OCI-M2 (cell line): ENCODE data around the gene LMF2.

ENCODE experiments used
- DNase-seq: peaks from one replicate; lab custom pipeline; 2025; ENCODE audit not compliant: unreplicated experiment; lab: John Stamatoyannopoulos, UW

Gene LMF2

GRCh38 chr22:50483977-50484853 is 23.3 kb downstream of the LMF2 start:
- no peak for DNase-seq

DNA sequence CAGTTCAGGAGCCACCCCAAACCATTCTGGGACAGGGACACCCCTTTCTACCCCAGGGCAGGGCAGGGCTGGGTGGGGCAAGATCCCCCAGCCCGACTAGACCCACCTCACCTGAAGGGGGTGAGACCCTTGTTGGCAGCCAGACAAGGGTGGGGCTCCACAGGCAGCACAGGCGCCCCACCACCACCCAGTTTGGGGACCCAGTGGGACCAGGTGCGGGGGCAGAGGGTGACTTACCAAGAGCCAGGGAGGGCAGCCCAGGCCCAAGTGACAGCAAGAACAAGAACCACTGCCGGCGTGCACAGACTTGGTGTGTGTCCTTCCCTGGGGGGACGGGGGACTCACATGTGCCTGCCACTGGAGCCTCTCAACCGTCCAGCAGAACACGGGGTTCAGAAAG is 23.9 kb downstream of the LMF2 start:
- DNase-seq, result no peak

DNA sequence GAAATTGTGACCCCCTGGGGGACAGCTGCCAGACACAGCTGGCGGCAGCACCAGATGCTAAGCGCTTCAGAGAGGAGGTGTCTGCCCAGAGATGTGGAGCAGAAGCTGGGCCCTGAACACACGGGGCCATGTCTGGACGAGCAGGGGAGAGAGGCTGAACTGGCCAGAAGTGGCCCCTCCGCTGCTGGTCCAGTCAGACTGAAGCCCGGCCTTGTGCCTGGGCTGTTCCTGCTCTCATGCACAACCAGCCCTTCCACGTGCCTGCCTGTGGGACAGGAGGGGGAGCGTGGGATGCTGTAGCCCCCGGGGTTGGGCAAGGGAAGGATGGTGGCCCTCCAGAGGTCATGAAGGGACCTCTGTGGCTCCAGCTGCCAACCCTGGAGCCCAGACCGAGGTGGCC is 24.4 kb downstream of the LMF2 start:
- no peak for DNase-seq

- no peak for DNase-seq
These were observed 25.1 kb downstream of the LMF2 start for GRCh38 chr22:50482107-50483074.

DNA sequence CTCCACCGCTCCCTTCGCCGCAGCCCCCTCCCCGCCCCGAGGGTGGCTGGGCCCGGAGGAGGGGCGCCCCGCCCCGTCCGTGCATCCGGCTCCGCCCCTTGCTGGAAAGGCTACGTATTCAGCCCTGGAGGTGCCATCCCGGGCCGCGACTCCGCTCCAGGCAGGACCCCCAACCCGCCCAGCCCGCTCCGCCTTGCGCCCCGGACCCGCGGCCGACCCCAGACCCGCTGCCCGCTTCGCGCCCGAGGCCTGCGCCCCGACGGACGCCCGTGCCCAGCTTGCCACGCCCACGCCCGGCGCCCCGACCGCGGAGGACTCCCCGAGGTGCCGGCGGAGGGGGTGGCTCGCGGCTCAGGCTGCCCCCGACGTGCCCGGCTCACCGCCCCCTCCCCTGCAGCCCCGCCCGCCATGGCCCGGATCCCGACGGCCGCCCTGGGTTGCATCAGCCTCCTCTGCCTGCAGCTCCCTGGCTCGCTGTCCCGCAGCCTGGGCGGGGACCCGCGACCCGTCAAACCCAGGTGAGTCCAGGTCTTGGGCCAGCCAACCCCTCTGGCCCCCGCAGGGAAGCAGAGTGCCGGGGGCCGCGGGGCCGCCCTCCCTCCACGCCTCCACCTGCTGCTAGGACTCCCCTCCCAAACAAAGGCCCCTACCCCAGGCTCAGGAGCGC is 25.9 kb downstream of the LMF2 start, which contains the start of gene ADM2:
Gene ADM2 (plus strand): TSS at position 104 of the 667 bp plus-strand sequence. CDS start 305 bp downstream, at position 409.
- no peak for DNase-seq

DNA sequence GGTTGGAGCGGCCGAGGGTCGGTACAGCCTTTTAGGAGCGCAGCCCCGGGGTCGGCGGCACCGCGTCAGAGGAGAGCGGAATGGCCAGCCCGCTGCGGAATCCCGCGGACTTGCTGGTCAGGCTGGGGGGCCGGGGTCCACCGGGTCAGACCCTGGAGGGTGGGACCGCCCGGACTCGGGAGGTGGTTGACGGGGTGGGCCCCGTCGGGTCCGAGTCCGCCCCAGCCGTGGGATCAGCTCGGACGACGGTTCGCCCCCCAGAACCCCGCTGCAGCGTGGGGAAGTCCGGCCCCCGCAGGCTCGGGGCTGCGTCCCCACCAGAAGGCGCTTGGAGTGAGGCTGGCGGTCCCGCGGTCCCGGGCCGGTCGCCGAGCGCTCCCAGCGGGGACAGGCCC is 26.5 kb downstream of the LMF2 start:
- no peak for DNase-seq

GRCh38 chr22:50479721-50480120 is 27.8 kb downstream of the LMF2 start:
- DNase-seq, result no peak

- no peak for DNase-seq
These were observed 29.6 kb downstream of the LMF2 start for GRCh38 chr22:50477923-50478322.

DNA sequence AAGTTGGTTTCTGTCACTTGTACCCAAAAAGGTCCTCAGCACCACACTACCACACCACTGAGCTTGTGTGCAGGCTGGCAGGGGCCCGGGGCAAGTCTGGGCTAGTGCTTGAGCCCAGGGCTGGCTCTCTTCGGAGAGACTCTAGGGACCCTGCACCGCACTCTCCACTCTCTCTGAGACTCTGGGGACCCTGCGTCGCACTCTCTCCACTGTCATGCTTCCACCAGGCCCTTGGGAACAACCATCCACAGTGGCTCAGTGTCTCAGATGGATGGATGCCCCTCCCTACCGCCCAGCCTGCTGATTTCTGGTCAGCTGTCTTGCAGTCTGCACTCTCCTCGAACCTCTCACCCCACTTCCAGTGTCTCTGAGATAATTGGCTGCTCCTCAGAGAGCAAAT is 30.6 kb downstream of the LMF2 start:
- no peak for DNase-seq

DNA sequence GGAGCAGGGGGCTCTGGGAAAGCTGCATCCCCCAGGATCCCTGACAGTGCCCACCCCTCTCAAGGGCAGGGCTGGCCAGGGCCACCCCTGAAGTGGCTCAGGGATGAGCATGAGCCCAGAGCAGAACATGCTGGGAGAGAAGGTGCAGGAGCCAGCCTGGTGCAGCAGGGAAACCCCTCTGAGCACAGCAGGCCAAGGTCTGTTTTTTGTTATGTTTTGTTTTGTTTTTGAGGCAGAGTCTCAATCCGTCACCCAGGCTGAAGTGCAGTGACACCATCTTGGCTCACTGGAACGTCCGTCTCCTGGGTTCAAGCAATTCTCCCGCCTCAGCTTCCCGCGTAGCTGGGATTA is 31.9 kb downstream of the LMF2 start:
- no peak for DNase-seq

- peak; percentile 12 for DNase-seq
These were observed 32.5 kb downstream of the LMF2 start, which contains the start of gene SBF1 for GRCh38 chr22:50474710-50475651. SBF1 (minus strand) TSS chr22:50475035; CDS start chr22:50474840, 195 bp downstream.

DNA sequence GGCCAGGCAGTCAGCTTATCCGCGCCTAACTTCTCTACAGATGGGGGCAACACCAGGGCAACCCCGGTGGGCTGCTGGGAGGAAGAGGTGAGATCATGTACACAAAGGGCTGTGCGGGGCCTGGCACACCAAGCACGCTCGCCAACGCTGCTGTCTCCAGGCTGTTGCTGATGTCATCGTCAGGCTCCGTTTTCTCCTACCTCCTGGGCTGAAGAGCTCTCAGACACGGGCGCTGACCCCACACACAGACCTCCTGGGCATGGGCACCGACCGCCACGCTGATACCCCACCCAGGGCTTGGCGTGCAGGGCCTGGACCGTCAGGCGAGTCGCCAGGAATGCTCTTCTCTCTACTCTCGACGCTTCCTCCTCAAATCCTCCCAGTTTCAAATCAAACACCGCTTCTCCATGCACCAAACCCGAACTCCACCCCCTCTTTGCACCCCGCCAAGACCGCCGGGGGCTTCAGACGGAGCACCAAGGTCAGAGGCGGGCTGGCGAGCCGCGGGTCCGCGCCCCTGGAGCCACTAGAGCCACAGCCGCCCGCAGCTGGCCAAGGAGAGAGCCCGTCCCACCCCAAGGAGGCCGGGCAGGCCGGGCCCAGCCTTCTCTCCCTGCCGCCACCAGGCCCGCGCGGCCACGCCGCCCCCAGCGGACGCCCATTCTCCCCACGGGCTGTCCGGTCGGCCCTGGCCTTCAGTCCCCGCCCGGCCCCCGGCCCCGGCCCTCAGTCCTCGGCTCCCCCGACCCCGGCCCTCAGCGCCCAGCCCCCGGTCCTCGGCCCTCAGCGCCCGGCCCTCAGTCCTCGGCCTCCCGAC is 33.4 kb downstream of the LMF2 start:
- no peak for DNase-seq

DNA sequence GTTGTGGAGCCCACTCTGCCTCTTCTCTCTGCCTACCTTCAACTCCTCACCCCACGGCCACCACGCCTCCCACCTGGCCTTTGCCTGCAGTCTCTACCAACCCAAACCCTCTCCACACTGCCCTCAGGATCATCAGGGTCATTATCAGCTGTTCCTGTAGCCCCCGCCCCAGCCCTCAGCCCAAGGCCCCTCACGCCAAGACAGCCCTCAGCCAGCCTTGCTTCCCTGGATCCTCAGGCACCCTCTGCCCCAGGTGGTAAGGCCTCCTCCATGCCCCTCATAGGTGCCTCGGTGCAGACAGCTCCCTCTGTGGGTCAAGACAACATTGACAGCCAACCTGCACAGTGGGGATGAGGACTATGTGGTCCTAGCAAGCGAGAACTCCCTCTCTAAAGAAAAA is 34.4 kb downstream of the LMF2 start:
- no peak for DNase-seq

DNA sequence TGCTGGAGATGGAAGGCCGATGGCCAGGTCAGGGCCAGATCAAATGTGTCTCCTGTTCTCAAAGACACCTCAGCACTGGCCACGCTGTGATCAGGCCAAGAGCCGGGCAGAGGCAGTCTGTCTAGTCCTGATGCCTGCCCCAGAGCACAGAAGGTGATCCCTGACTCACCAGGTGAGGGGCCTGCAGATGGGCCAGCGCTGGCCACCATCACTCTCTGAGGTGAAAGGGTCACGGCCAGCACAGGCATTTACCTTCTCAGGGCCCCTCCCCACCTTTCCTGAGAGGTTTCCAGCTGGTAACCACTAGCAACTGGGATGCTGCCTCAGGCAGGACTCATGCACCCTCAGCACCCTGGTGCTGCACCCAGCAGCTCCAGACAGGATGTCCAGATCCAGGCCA is 35.5 kb downstream of the LMF2 start:
- no peak for DNase-seq

GRCh38 chr22:50471197-50471847 is 36.2 kb downstream of the LMF2 start:
- DNase-seq, result no peak

GRCh38 chr22:50470491-50470890 is 37.0 kb downstream of the LMF2 start:
- no peak for DNase-seq

DNA sequence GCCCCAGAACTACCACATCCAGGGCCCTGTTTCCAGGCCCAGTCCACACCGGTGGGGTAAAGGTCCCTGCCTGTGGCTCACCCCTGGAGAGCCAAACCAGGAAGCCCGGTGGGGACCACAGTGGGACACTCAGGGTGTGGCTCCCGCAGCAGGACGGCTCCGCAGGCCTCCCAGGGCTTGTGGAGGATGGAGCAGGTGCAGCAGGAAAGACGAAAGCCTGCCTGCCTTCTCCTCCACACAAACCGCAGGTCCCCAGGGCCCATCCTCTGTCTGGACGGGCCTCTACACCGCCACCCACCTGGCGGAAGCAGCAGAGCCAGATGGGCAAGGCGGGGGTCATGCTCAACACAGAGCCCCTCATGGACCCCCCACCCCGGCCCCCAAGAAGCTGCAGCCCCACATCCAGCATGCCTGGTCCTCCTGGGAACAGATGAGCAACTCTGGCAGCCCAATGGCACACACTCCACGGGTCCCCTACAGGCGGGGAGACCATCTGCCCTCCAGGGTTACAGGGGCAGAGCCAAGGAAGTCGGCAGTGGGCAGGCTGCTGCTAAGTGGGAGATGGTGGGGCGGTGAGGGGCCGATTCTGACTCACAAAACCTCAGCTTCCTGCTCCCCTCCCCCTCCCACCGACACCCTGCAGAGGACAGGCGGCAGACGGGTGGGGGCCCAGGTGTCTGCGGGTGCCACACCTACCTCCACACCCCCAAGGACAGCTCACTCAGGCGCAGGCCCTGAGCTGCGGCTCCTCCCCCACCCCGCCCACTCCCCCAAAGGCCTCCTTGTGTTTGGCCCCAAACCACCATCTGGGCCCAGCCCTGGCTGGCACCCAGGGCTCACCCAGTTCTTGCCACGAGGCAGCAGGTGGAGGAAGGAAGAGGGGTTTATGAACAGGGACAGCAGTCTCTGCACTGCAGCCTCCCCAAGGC is 37.9 kb downstream of the LMF2 start:
- no peak for DNase-seq

DNA sequence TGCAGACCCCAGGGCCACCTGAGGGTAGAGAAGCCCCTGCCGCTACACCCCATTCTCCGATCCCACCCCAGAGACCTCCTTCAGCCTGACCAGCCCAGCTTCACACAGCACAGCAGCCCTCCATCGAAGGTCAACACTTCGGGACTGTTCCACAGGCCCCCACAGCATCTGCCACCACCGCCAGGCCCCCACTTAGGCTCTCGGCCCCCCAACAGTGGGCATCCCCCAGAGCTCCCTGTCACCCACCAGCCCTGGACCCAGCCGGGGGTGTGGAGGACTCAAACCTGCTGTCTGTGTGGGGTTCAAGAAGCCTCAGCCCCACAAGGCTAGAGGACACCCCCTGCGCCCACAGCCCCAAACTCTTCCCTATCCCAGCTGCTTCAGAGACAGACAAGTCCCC is 38.9 kb downstream of the LMF2 start:
- no peak for DNase-seq
